Sigmoid colon (tissue), 4 donors: ENCODE results near the gene UBE2E1.

Experiments
- CTCF ChIP-seq, 4 experiments: fragments of 450-650 bp in 3 of 4; fragments of 200-600 bp in 1 of 4; IDR thresholded peaks; one replicate each; pipeline ENCODE4 v1.5.1; 2016 to 2019; ENCODE audit warnings: antibody characterized with exemption in 4 of 4, mild to moderate bottlenecking in 3 of 4, moderate library complexity in 2 of 4
- EP300 ChIP-seq, 4 donors: sonication (generic); formaldehyde crosslinking; IDR thresholded peaks; one replicate each; pipeline ENCODE4 v1.6.1; 2017; ENCODE audit warnings: antibody characterized with exemption in 4 of 4
- POLR2AphosphoS5 ChIP-seq, 4 donors: sonication (generic); formaldehyde crosslinking; IDR thresholded peaks; one replicate each; pipeline ENCODE4 v1.6.1; 2017; ENCODE audit warnings: antibody characterized with exemption in 4 of 4

- TF ChIP-seq CTCF (IDR thresholded peaks at IDR 0.05) (peak; percentile 56 to 80 (median 72)), EP300 (IDR thresholded peaks at IDR 0.05) (peak in 1 of 4 donors; percentile 56), POLR2AphosphoS5 (IDR thresholded peaks at IDR 0.05) (peak; percentile 100)
Observed at GRCh38 chr3:23916886-23917678, 111.3 kb downstream of the UBE2E1 start, which contains the start of the genes NKIRAS1 and RPL15.
